AG09309 (cell line): ENCODE results near the gene A2M.

Experiments used
- DNase-seq: peaks from one replicate; pipeline ENCODE4 v3.0.0-alpha.2; 2010; ENCODE audit warnings: low read depth
- H3K4me3 ChIP-seq: 2 replicates; pipeline ENCODE4 v1.5.1; 2011; ENCODE audit warnings: mild to moderate bottlenecking, low read depth, low read length, moderate library complexity; ENCODE audit not compliant: control insufficient read depth
- TF ChIP-seq, protein P1 (sequence below): IDR thresholded peaks from 2 replicates; pipeline ENCODE4 v1.5.1; 2011; ENCODE audit warnings: mild to moderate bottlenecking, low read depth, low read length, inconsistent platforms; ENCODE audit not compliant: insufficient read depth, control insufficient read depth; ENCODE audit errors: missing control alignments

The A2M gene

DNA sequence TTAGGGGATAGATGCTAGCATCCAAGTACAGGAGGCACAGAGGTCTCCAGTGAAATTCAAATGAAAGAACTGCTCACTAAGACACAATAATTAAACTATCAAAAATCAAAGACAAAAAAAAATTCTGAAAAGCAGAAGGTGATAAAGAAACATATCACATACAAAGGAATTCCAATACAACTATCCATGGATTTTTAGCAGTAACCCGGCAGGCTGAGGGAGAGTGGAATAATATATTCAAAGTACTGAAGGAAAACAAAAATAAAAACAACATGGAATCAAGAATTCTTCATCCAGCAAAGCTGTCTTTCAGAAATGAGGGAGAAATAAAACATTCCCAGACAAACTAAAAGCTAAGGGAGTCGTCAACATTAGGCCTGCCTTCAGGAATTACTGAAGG lies 31.9 kb downstream of the A2M start:
- TF ChIP-seq, protein P1, sequence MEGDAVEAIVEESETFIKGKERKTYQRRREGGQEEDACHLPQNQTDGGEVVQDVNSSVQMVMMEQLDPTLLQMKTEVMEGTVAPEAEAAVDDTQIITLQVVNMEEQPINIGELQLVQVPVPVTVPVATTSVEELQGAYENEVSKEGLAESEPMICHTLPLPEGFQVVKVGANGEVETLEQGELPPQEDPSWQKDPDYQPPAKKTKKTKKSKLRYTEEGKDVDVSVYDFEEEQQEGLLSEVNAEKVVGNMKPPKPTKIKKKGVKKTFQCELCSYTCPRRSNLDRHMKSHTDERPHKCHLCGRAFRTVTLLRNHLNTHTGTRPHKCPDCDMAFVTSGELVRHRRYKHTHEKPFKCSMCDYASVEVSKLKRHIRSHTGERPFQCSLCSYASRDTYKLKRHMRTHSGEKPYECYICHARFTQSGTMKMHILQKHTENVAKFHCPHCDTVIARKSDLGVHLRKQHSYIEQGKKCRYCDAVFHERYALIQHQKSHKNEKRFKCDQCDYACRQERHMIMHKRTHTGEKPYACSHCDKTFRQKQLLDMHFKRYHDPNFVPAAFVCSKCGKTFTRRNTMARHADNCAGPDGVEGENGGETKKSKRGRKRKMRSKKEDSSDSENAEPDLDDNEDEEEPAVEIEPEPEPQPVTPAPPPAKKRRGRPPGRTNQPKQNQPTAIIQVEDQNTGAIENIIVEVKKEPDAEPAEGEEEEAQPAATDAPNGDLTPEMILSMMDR = no peak
- no peak for DNase-seq
- no peak overlapping the region for H3K4me3 ChIP-seq

DNA sequence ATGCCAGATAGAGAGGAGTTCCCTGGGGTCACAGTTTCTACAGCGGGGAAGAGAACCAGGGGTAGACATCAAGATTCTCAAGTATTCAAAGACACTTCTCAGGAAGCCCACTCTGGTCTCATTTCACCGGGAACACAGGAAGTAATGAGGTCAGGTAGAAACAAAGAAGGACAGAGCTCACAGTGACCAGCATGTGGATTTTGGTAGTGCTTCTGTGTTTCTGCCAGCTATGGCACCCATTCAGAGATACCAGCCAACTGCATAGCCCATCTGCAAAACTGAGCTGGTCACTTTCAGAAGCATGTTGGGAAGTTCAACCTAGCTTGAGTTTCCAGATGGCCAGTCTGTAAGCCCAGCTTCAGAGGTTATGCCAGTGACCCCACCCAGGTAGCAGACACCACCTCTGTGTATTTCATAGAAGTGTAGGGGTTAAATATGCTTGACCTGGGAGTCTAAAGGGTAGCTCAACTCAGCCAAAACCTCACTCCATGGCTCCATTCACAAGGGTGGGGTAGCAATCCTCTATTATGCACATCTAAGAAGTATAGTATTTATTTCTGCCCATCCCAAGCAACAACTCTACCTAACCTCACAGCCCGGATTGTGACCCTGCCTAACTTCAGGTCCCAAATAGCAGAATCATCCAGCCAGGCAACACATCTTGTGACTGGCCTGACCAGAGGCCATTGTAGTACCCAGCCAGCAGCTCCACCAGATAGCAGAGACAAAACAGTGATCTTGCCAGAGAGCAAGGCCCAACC lies 33.9 kb downstream of the A2M start:
- no peak for DNase-seq
- H3K4me3 ChIP-seq = no peak overlapping the region
- TF ChIP-seq, protein P1 = no peak

DNA sequence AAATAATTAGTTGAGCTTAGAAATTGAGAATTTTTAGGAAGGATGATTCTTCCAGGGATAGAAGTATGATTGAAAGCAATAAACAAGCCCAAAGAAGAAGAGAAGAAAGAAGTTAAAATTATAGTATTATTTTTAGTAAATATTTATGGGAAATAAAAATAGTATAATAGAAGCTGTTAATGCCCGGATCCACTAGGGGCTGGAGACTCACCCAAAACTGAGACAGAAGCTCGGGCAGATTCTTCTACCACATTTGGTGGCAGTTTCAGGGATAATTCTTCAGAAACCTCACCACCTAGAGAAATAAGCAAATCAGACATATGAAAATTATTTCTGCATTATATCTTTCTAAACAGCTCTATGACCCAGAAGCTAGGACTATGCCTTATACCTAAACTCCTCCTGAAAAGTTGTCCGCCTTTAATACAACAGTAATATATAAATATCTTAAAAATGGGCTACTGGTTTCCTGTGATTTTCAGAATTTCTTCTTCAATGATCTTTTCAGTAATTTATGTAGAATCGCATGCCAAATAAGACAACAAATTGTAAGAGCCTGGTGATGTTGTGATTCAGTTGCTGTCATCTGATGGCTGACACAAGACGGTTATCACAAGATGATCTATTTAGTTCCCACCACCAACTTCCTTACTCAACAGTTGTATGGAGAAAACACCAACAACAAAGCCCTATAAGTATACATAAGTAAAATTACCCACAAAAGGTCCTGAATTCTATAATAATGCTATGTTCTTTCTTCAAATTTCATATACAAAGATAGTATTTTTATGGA lies 35.6 kb downstream of the A2M start:
- DNase-seq = no peak
- TF ChIP-seq, protein P1 = no peak
- H3K4me3 ChIP-seq = no peak overlapping the region

DNA sequence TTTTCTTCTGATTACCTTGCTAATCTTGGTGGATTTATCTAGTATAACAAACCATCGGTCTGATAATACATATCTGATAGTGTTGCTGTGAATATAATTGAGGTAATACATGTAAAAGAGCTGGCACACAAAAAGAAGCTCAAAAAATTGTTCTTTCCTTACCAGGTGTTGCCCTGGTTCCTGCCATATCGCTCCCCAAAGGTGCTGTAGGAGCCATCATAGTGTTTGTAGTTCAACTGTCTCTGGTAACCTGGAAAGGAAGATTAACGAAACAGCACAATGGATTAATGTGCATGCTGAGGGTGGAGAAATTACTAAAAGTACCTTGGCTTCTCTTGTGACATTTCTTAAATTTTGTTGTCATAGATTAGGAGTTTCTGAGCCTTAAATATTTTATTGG lies 36.6 kb downstream of the A2M start:
- TF ChIP-seq, protein P1 = no peak
- no peak overlapping the region for H3K4me3 ChIP-seq
- DNase-seq = no peak

DNA sequence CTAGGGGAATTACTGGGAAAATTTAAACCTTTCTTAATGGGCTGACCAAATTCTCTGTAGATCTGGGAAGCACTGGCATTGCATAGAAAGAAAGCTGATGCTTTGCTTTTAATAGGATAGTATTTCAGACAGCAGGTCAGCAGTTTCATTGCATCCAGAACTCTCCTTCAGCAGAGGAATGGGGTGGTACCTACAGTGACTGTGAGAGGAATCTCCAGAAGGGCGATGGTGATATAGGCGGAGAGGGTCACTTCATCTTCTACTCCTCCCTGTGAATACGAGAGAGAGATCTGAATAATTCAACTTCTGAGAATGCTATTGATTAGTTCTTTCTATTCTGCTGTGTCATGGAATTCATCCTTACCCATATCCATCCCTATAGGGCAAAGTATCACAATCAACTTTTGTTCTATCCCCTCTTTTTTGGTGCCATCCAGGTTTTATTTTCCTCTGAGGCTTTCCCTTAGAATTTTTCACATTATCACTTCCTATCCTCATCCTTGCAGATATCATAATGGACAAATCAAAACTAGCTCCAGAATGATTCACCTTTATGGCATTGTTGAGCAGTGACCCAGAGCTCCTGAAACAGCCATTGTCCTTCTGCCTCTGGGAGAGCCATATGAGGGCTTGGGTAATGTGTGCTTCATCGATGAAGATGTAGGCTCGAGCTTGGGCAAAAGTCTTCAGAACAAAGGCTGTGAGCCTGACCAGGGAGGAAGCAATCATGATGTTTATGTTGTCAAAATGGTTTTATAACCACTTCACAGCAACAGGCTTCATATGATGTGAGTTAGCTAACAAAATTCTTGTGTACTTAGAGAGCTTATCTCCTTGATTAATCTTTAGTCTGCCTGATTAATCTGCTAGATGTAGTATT lies 38.3 kb downstream of the A2M start:
- no peak overlapping the region for H3K4me3 ChIP-seq
- TF ChIP-seq, protein P1 = no peak
- DNase-seq = no peak

DNA sequence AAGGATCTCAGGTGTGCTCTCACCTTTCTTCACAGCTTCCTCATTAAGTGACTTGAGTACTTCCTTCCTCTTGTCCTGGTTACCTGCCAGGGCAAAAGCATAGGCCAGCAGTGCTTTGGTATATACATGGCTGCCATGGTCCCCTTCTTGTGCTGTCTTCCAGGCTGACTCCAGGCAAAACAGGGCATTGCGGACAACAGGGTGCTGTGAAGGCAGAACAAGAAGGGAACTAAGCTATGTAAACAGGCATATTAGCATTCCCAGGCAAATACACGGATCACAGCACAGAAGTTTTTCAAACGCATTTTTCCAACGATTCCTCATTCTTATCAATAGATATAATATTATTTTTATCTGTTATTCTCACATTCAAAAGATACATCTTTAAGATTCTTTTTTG lies 39.0 kb downstream of the A2M start:
- no peak overlapping the region for H3K4me3 ChIP-seq
- TF ChIP-seq, protein P1 = no peak

More for the DNA sequence above, 39.0 kb downstream of the A2M start:
- DNase-seq = no peak
